NCI-H1417 (cell line): ENCODE results near the gene TRPC5OS.
A peak's percentile ranks its signal among the peaks of the same experiment; 100 is the strongest.

Source experiments
- DNase-seq, 3 experiments: peaks; one replicate each; lab custom pipeline; 2025; lab: John Stamatoyannopoulos, UW

The TRPC5OS gene

DNA sequence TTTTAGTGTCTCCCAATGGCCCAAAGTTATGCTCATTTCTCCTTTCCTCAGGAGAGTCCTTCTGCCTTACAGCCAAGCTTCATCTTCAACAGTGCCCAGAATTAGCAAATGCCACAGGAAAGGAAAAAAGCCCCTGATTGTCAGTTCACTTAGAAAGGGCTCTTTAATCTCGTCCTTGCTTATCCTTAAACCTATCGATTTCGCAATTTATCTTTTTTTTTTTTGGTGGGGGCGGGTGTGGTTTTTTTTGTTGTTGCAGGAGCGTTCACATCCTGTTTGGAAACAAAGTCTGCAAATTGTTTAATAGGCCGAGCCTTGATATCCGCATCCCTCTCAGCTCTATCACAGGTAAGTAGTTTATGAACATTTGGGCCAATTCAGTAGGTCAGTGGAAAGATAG is 20.2 kb downstream of the TRPC5OS start:
- DNase-seq = no peak

- DNase-seq = peak in 2 of 3 experiments; percentile 8 to 54
These were observed 38.6 kb downstream of the TRPC5OS start for GRCh38 chrX:111914398-111915090.

GRCh38 chrX:111917591-111917990 is 41.6 kb downstream of the TRPC5OS start:
- no peak for DNase-seq

- DNase-seq = peak in 1 of 3 experiments; percentile 17
These were observed 52.5 kb downstream of the TRPC5OS start for GRCh38 chrX:111928456-111928855.
